HEK293 (cell line): ENCODE results near the gene MED29.

Source experiments
- CTCF ChIA-PET: fragments of 350-600 bp; formaldehyde crosslinking; extraction: SDS; loops from one replicate; lab custom pipeline; 2021; ENCODE audit warnings: antibody characterized with exemption; lab: Yijun Ruan, JAX
- POLR2A ChIA-PET: fragments of 300-600 bp; formaldehyde crosslinking; extraction: SDS; loops from one replicate; lab custom pipeline; 2020; ENCODE audit warnings: antibody characterized with exemption, inconsistent platforms; lab: Yijun Ruan, JAX
- H3K27ac ChIP-seq: fragments of 200-500 bp; sonication (Bioruptor generic); 2 replicates; pipeline ENCODE4 v1.5.1; 2014; ENCODE audit warnings: low read depth, low read length, control low read depth, inconsistent platforms; ENCODE audit errors: extremely low read depth
- H3K36me3 ChIP-seq, 2 experiments: fragments of 200-500 bp in 1 of 2; sonication (Bioruptor generic) in 1 of 2; 1 replicate in 1 of 2; 2 replicates in 1 of 2; pipeline ENCODE4 v1.5.1; 2014 to 2017; ENCODE audit warnings: inconsistent platforms in 2 of 2, low read length in 2 of 2; ENCODE audit not compliant: control insufficient read depth in 2 of 2, insufficient read depth in 1 of 2
- H3K4me1 ChIP-seq: fragments of 200-500 bp; sonication (Bioruptor generic); 2 replicates; pipeline ENCODE4 v1.5.1; 2014; ENCODE audit warnings: mild to moderate bottlenecking, low read length, inconsistent platforms; ENCODE audit not compliant: control insufficient read depth, insufficient read depth
- H3K4me3 ChIP-seq: 2 replicates; pipeline ENCODE4 v1.5.1; 2011; ENCODE audit warnings: low read depth, mild to moderate bottlenecking, control low read depth, low read length, moderate library complexity
- H3K9me3 ChIP-seq: fragments of 200-500 bp; sonication (Bioruptor generic); 2 replicates; pipeline ENCODE4 v1.5.1; 2014; ENCODE audit warnings: low read depth, low read length, inconsistent platforms; ENCODE audit not compliant: control insufficient read depth, insufficient read depth
- HOXD13 ChIP-seq: sonication (generic); formaldehyde crosslinking; IDR thresholded peaks from 2 replicates; pipeline ENCODE4 v1.8.0; 2022; ENCODE audit warnings: missing genetic modification reagents, borderline replicate concordance
- KLF16 ChIP-seq: fragments of 450-650 bp; formaldehyde crosslinking; IDR thresholded peaks from 2 replicates; pipeline ENCODE4 v1.5.1; 2017; ENCODE audit warnings: missing biosample characterization, missing genetic modification characterization
- OSR2 ChIP-seq: fragments of 450-650 bp; formaldehyde crosslinking; IDR thresholded peaks from 2 replicates; pipeline ENCODE4 v1.5.1; 2016; ENCODE audit warnings: missing biosample characterization, missing genetic modification characterization
- OVOL3 ChIP-seq: fragments of 450-650 bp; formaldehyde crosslinking; IDR thresholded peaks from 2 replicates; pipeline ENCODE4 v1.5.1; 2016; ENCODE audit warnings: missing biosample characterization, missing genetic modification characterization
- PRDM1 ChIP-seq: fragments of 450-650 bp; formaldehyde crosslinking; IDR thresholded peaks from 2 replicates; pipeline ENCODE4; 2016; ENCODE audit warnings: missing biosample characterization, missing genetic modification characterization
- REPIN1 ChIP-seq: fragments of 450-650 bp; formaldehyde crosslinking; IDR thresholded peaks from 2 replicates; pipeline ENCODE4 v1.5.1; 2017; ENCODE audit warnings: missing biosample characterization, missing genetic modification characterization, low read depth
- SP7 ChIP-seq: fragments of 450-650 bp; formaldehyde crosslinking; IDR thresholded peaks from 2 replicates; pipeline ENCODE4 v1.5.1; 2016; ENCODE audit warnings: missing biosample characterization, missing genetic modification characterization
- ZFP41 ChIP-seq: fragments of 450-650 bp; formaldehyde crosslinking; IDR thresholded peaks from 2 replicates; pipeline ENCODE4 v1.5.1; 2016; ENCODE audit warnings: missing biosample characterization, missing genetic modification characterization, borderline replicate concordance
- ZNF121 ChIP-seq: fragments of 450-650 bp; formaldehyde crosslinking; IDR thresholded peaks from 2 replicates; pipeline ENCODE4 v1.5.1; 2016; ENCODE audit warnings: missing biosample characterization, missing genetic modification characterization
- ZNF140 ChIP-seq: fragments of 450-650 bp; formaldehyde crosslinking; IDR thresholded peaks from 2 replicates; pipeline ENCODE4 v1.5.1; 2016; ENCODE audit warnings: missing biosample characterization, missing genetic modification characterization
- ZNF214 ChIP-seq: fragments of 450-650 bp; formaldehyde crosslinking; IDR thresholded peaks from 2 replicates; pipeline ENCODE4 v1.5.1; 2017; ENCODE audit warnings: missing biosample characterization, mild to moderate bottlenecking, missing genetic modification characterization, borderline replicate concordance
- ZNF311 ChIP-seq: fragments of 450-650 bp; formaldehyde crosslinking; IDR thresholded peaks from 2 replicates; pipeline ENCODE4 v1.5.1; 2017; ENCODE audit warnings: missing biosample characterization, missing genetic modification characterization, borderline replicate concordance
- ZNF404 ChIP-seq: fragments of 450-650 bp; formaldehyde crosslinking; IDR thresholded peaks from 2 replicates; pipeline ENCODE4 v1.5.1; 2017; ENCODE audit warnings: missing biosample characterization, missing genetic modification characterization
- ZNF426 ChIP-seq: fragments of 450-650 bp; formaldehyde crosslinking; IDR thresholded peaks from 2 replicates; pipeline ENCODE4 v1.5.1; 2017; ENCODE audit warnings: missing biosample characterization, missing genetic modification characterization, mild to moderate bottlenecking, inconsistent platforms, moderate library complexity
- ZNF548 ChIP-seq: fragments of 450-650 bp; formaldehyde crosslinking; IDR thresholded peaks from 2 replicates; pipeline ENCODE4 v1.5.1; 2016; ENCODE audit warnings: missing biosample characterization, missing genetic modification characterization
- ZNF549 ChIP-seq: fragments of 450-650 bp; IDR thresholded peaks from 2 replicates; pipeline ENCODE4 v1.5.1; 2018; ENCODE audit warnings: missing biosample characterization, missing genetic modification characterization, mild to moderate bottlenecking, inconsistent platforms, moderate library complexity
- ZNF624 ChIP-seq: fragments of 450-650 bp; formaldehyde crosslinking; IDR thresholded peaks from 2 replicates; pipeline ENCODE4 v1.5.1; 2017; ENCODE audit warnings: missing biosample characterization, missing genetic modification characterization
- ZNF664 ChIP-seq: fragments of 450-650 bp; formaldehyde crosslinking; IDR thresholded peaks from 2 replicates; pipeline ENCODE4 v1.5.1; 2016; ENCODE audit warnings: missing biosample characterization, missing genetic modification characterization
- ZNF830 ChIP-seq: fragments of 450-650 bp; IDR thresholded peaks from 2 replicates; pipeline ENCODE4 v1.5.0; 2018; ENCODE audit warnings: missing biosample characterization, missing genetic modification characterization, low read depth, mild to moderate bottlenecking, moderate library complexity
- ZSCAN16 ChIP-seq: fragments of 450-650 bp; formaldehyde crosslinking; IDR thresholded peaks from 2 replicates; pipeline ENCODE4 v1.5.1; 2016; ENCODE audit warnings: missing biosample characterization, missing genetic modification characterization
- TF ChIP-seq, protein P1 (sequence below): fragments of 450-650 bp; formaldehyde crosslinking; IDR thresholded peaks from 2 replicates; pipeline ENCODE4 v1.5.1; 2016; ENCODE audit warnings: missing biosample characterization, missing genetic modification characterization
- TF ChIP-seq, protein P2 (sequence below): fragments of 450-650 bp; formaldehyde crosslinking; IDR thresholded peaks from 2 replicates; pipeline ENCODE4 v1.5.1; 2016; ENCODE audit warnings: missing biosample characterization, missing genetic modification characterization
- TF ChIP-seq, protein P3 (sequence below): fragments of 450-650 bp; formaldehyde crosslinking; IDR thresholded peaks from 2 replicates; pipeline ENCODE4 v1.5.1; 2017; ENCODE audit warnings: missing biosample characterization, missing genetic modification characterization
- TF ChIP-seq, protein P4 (sequence below): fragments of 450-650 bp; formaldehyde crosslinking; IDR thresholded peaks from 2 replicates; pipeline ENCODE4 v1.5.1; 2017; ENCODE audit warnings: missing biosample characterization, missing genetic modification characterization
- TF ChIP-seq, protein P5 (sequence below): fragments of 450-650 bp; formaldehyde crosslinking; IDR thresholded peaks from 2 replicates; pipeline ENCODE4 v1.5.1; 2016; ENCODE audit warnings: missing biosample characterization, missing genetic modification characterization
- TF ChIP-seq, protein P6 (sequence below): fragments of 450-650 bp; IDR thresholded peaks from 2 replicates; pipeline ENCODE4 v1.5.1; 2018; ENCODE audit warnings: missing biosample characterization, missing genetic modification characterization

The MED29 gene

DNA sequence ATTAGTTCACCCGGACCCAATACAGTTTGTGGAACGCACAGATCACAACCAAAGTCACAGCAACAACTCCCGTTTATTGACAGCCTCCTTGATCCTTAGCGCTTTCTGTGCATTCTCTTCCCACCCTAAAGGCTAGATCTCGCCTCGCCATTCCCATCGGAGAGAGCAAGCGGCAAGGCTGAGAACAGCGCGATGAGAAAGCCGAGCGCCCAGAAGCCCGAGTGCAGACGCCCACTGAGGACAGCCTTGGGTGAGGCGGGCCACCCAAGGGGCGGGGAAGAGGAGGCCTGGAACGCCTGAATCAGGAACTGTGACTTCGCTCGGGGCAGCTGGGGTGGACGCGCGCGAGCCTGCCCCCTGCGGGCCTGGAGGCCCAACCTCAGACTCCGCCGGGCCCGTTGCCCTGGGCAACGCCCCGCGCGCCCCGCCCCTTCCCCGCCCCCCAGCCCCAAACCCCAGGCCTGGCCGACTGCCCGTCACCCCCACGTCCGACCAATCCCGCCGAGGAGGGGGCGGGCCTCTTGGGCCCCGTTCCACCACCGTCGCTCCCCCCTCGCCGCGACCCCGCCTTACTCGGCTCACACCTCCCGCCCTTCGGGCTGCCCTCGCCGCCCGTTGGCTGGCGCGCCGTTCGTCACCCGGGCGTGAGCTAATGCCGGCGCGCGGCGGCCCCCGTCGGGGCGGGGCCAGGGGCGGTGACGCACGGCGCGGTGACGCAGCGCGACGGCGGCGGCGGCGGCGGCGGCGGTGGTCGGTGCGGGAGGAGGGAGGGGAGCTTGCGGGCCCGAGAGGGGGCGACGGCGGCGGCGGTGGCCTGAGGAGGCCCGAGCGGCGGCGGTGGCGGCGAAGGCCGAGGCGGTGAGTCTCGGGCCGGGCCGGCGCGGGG, 49.2 kb upstream of the MED29 start, which contains the start of gene SAMD4B:
SAMD4B (plus strand) TSS at position 703 of the 886 bp plus-strand sequence. CDS start 14,473 bp downstream, outside the sequence.
- peaks cover 40% of the 10 kb centered on the region for H3K4me1 ChIP-seq
- H3K4me3 ChIP-seq = peak within 1 kb of the TSS; percentile 67
- H3K36me3 ChIP-seq = peaks cover 28 to 34% of the 10 kb centered on the region in 2 experiments
- POLR2A ChIA-PET = interaction anchor here (0.6 to 1.9 kb wide), 35 partner anchors 8 to 967 kb away, joined by 3 to 26 read pairs (median 4); partner anchors contain the start of genes LRFN1, MED29, PAF1 and PAK4
- CTCF ChIA-PET = interaction anchor here (0.6 to 3.5 kb wide), 18 partner anchors 9 to 1321 kb away, joined by 3 to 14 read pairs (median 4); partner anchors contain the start of genes MED29, PAF1 and SYCN
- no peaks in the 10 kb centered on the region for H3K9me3 ChIP-seq
- H3K27ac ChIP-seq = peak within 1 kb of the TSS; percentile 90
- TF ChIP-seq REPIN1 (tag by site-specific recombination) (peak; percentile 97; the same call in 1 of the 2 replicates), HOXD13 (CRISPR knock-in tag) (no peak), ZNF404 (tag by site-specific recombination) (no peak), SP7 (peak; percentile 96), OVOL3 (tag by site-specific recombination) (0 out of 2 replicates have a peak, but pooled peaks have one; percentile 42), PRDM1 (tag by site-specific recombination) (no peak; the same call in 1 of the 2 replicates), ZNF549 (no peak), ZNF830 (tag by site-specific recombination) (no peak), ZNF426 (tag by site-specific recombination) (no peak), ZNF121 (tag by site-specific recombination) (0 out of 2 replicates have a peak, but pooled peaks have one; percentile 25), OSR2 (peak; percentile 38), ZSCAN16 (tag by site-specific recombination) (no peak), ZNF140 (no peak), ZNF664 (tag by site-specific recombination) (peak; percentile 38; the same call in 1 of the 2 replicates), ZFP41 (tag by site-specific recombination) (no peak), ZNF214 (no peak), KLF16 (tag by site-specific recombination) (peak; percentile 99), ZNF548 (no peak), ZNF311 (no peak), ZNF624 (tag by site-specific recombination) (no peak)
- TF ChIP-seq, protein P1, sequence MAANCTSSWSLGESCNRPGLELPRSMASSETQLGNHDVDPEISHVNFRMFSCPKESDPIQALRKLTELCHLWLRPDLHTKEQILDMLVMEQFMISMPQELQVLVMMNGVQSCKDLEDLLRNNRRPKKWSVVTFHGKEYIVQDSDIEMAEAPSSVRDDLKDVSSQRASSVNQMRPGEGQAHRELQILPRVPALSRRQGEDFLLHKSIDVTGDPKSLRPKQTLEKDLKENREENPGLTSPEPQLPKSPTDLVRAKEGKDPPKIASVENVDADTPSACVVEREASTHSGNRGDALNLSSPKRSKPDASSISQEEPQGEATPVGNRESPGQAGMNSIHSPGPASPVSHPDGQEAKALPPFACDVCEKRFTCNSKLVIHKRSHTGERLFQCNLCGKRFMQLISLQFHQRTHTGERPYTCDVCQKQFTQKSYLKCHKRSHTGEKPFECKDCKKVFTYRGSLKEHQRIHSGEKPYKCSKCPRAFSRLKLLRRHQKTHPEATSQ (tag by site-specific recombination) = peak; percentile 84; the same call in 1 of the 2 replicates
- TF ChIP-seq, protein P2, sequence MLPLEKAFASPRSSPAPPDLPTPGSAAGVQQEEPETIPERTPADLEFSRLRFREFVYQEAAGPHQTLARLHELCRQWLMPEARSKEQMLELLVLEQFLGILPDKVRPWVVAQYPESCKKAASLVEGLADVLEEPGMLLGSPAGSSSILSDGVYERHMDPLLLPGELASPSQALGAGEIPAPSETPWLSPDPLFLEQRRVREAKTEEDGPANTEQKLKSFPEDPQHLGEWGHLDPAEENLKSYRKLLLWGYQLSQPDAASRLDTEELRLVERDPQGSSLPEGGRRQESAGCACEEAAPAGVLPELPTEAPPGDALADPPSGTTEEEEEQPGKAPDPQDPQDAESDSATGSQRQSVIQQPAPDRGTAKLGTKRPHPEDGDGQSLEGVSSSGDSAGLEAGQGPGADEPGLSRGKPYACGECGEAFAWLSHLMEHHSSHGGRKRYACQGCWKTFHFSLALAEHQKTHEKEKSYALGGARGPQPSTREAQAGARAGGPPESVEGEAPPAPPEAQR = no peak; the same call in 1 of the 2 replicates
- TF ChIP-seq, protein P3, sequence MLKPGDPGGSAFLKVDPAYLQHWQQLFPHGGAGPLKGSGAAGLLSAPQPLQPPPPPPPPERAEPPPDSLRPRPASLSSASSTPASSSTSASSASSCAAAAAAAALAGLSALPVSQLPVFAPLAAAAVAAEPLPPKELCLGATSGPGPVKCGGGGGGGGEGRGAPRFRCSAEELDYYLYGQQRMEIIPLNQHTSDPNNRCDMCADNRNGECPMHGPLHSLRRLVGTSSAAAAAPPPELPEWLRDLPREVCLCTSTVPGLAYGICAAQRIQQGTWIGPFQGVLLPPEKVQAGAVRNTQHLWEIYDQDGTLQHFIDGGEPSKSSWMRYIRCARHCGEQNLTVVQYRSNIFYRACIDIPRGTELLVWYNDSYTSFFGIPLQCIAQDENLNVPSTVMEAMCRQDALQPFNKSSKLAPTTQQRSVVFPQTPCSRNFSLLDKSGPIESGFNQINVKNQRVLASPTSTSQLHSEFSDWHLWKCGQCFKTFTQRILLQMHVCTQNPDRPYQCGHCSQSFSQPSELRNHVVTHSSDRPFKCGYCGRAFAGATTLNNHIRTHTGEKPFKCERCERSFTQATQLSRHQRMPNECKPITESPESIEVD = no peak
- TF ChIP-seq, protein P4, sequence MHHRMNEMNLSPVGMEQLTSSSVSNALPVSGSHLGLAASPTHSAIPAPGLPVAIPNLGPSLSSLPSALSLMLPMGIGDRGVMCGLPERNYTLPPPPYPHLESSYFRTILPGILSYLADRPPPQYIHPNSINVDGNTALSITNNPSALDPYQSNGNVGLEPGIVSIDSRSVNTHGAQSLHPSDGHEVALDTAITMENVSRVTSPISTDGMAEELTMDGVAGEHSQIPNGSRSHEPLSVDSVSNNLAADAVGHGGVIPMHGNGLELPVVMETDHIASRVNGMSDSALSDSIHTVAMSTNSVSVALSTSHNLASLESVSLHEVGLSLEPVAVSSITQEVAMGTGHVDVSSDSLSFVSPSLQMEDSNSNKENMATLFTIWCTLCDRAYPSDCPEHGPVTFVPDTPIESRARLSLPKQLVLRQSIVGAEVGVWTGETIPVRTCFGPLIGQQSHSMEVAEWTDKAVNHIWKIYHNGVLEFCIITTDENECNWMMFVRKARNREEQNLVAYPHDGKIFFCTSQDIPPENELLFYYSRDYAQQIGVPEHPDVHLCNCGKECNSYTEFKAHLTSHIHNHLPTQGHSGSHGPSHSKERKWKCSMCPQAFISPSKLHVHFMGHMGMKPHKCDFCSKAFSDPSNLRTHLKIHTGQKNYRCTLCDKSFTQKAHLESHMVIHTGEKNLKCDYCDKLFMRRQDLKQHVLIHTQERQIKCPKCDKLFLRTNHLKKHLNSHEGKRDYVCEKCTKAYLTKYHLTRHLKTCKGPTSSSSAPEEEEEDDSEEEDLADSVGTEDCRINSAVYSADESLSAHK (tag by site-specific recombination) = peak; percentile 71
- TF ChIP-seq, protein P5, sequence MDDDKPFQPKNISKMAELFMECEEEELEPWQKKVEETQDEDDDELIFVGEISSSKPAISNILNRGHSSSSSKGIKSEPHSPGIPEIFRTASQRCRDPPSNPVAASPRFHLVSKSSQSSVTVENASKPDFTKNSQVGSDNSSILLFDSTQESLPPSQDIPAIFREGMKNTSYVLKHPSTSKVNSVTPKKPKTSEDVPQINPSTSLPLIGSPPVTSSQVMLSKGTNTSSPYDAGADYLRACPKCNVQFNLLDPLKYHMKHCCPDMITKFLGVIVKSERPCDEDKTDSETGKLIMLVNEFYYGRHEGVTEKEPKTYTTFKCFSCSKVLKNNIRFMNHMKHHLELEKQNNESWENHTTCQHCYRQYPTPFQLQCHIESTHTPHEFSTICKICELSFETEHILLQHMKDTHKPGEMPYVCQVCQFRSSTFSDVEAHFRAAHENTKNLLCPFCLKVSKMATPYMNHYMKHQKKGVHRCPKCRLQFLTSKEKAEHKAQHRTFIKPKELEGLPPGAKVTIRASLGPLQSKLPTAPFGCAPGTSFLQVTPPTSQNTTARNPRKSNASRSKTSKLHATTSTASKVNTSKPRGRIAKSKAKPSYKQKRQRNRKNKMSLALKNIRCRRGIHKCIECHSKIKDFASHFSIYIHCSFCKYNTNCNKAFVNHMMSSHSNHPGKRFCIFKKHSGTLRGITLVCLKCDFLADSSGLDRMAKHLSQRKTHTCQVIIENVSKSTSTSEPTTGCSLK (tag by site-specific recombination) = no peak
- TF ChIP-seq, protein P6, sequence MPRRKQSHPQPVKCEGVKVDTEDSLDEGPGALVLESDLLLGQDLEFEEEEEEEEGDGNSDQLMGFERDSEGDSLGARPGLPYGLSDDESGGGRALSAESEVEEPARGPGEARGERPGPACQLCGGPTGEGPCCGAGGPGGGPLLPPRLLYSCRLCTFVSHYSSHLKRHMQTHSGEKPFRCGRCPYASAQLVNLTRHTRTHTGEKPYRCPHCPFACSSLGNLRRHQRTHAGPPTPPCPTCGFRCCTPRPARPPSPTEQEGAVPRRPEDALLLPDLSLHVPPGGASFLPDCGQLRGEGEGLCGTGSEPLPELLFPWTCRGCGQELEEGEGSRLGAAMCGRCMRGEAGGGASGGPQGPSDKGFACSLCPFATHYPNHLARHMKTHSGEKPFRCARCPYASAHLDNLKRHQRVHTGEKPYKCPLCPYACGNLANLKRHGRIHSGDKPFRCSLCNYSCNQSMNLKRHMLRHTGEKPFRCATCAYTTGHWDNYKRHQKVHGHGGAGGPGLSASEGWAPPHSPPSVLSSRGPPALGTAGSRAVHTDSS (tag by site-specific recombination) = no peak; the same call in none of the 2 replicates
